ENCODE results near the gene EPB42. TPM values are rescaled to one million over a fixed set of nuclear protein-coding genes. Genes with fewer than 3 reads are reported as not detected.

EPB42 gene
- total RNA-seq, 1 experiment from 2014 or later: not detected

DNA sequence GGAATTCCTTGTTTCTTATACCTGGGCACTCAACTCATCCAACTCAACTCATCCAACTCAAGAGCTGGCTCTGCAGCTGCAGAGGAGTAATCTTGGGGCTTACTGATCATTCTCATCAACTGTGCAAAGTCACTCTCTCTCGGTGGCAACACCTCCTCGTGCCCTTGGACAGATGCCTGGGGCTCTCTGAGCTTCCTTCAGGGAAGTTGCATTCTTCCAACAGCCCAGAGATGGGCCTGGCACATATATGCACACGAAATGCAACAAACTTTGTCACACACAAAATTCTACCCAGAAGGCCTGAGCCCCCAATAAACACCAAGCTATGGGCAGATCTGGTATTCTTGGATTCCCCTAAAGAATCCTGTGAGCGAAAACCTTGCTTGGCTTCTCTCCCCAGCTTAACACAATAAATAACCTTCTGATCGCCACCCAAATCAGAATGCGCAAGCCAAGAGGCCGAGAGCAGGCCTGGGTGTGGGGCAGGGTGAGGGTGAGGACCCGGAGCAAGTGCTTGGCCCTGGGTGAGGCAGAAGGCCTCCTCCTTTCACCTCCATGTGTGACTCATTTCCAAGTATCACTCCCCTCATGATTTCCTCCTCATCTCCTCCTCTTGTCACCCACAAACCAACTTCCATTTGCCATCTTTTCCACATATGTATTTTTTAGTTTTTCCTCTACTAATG, 30.5 kb upstream of the EPB42 start:
- POLR2A ChIA-PET (ENCODE audit: low non-redundant PET): no interaction called here
- no peak overlapping the region for H3K27ac ChIP-seq (ENCODE audit: low read depth, low read length, poor library complexity, severe bottlenecking)

DNA sequence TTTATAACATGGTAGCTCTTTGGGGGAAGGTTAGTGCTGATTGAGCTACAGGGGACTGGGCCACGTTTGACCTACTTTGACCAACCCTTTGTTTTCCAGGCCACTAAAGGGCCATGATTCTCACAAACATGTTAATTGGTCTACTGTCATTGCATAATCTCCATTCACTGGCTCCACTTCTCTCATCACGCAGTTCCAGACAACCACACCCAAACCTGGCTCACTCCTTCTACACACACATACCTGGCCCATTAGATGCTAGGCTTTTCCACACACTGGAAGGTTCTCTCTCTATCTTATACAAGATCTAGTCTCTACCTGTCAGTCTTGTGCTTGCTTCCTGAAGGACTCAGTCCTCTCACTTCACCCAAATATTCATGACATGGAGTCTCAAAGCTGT, 30.0 kb upstream of the EPB42 start:
- Histone ChIP-seq H3K4me3 (ENCODE audit: low read depth, low read length, poor library complexity, severe bottlenecking) (no peak overlapping the region), H3K9me3 (ENCODE audit: low read depth, low read length, poor library complexity, severe bottlenecking) (no peaks in the 10 kb centered on the region), H3K36me3 (ENCODE audit: insufficient read depth, low read length, poor library complexity, severe bottlenecking) (no peaks in the 10 kb centered on the region), H3K4me1 (ENCODE audit: insufficient read depth, low read length, poor library complexity, severe bottlenecking) (peaks cover 8% of the 10 kb centered on the region), H3K27me3 (replicated peaks; ENCODE audit: insufficient read depth, low read depth, low read length, poor library complexity) (no peaks in the 10 kb centered on the region), H3K27ac (ENCODE audit: low read depth, low read length, poor library complexity, severe bottlenecking) (no peak overlapping the region)
- BruUV-seq (replicated peaks): no TSS peak
- no peak for DNase-seq (ENCODE audit: low spot score)
- ChIA-PET POLR2A (ENCODE audit: low non-redundant PET) (no interaction called here), CTCF (no interaction called here)
- intact Hi-C loops (cut with micrococcal nuclease; ENCODE audit: unreplicated experiment): no loop called here
- TF ChIP-seq EZH2 (IDR thresholded peaks at IDR 0.05; ENCODE audit: borderline replicate concordance, low read depth, low read length, poor library complexity, severe bottlenecking) (no peak), CTCF (conservative IDR thresholded peaks at IDR 0.05; ENCODE audit: low read depth, low read length) (no peak)

More for the DNA sequence above, 30.5 kb upstream of the EPB42 start:
- H3K4me1 ChIP-seq (ENCODE audit: insufficient read depth, low read length, poor library complexity, severe bottlenecking): peaks cover 8% of the 10 kb centered on the region
- H3K27me3 ChIP-seq (replicated peaks; ENCODE audit: insufficient read depth, low read depth, low read length, poor library complexity): no peaks in the 10 kb centered on the region
- TF ChIP-seq EZH2 (IDR thresholded peaks at IDR 0.05; ENCODE audit: borderline replicate concordance, low read depth, low read length, poor library complexity, severe bottlenecking): no peak
- TF ChIP-seq CTCF (conservative IDR thresholded peaks at IDR 0.05; ENCODE audit: low read depth, low read length): no peak
- no TSS peak for BruUV-seq (replicated peaks)
- intact Hi-C loops (cut with micrococcal nuclease; ENCODE audit: unreplicated experiment): no loop called here
- H3K9me3 ChIP-seq (ENCODE audit: low read depth, low read length, poor library complexity, severe bottlenecking): no peaks in the 10 kb centered on the region
- H3K36me3 ChIP-seq (ENCODE audit: insufficient read depth, low read length, poor library complexity, severe bottlenecking): no peaks in the 10 kb centered on the region
- no peak overlapping the region for H3K4me3 ChIP-seq (ENCODE audit: low read depth, low read length, poor library complexity, severe bottlenecking)
- DNase-seq (ENCODE audit: low spot score): no peak
- CTCF ChIA-PET: no interaction called here

- ChIA-PET CTCF (no interaction called here), POLR2A (ENCODE audit: low non-redundant PET) (no interaction called here)
- Histone ChIP-seq H3K4me3 (ENCODE audit: low read depth, low read length, poor library complexity, severe bottlenecking) (no peak overlapping the region), H3K9me3 (ENCODE audit: low read depth, low read length, poor library complexity, severe bottlenecking) (no peaks in the 10 kb centered on the region), H3K4me1 (ENCODE audit: insufficient read depth, low read length, poor library complexity, severe bottlenecking) (peaks cover 8% of the 10 kb centered on the region), H3K27ac (ENCODE audit: low read depth, low read length, poor library complexity, severe bottlenecking) (no peak overlapping the region), H3K36me3 (ENCODE audit: insufficient read depth, low read length, poor library complexity, severe bottlenecking) (no peaks in the 10 kb centered on the region), H3K27me3 (replicated peaks; ENCODE audit: insufficient read depth, low read depth, low read length, poor library complexity) (no peaks in the 10 kb centered on the region)
- BruUV-seq (replicated peaks): no TSS peak
- intact Hi-C loops (cut with micrococcal nuclease; ENCODE audit: unreplicated experiment): no loop called here
- TF ChIP-seq EZH2 (IDR thresholded peaks at IDR 0.05; ENCODE audit: borderline replicate concordance, low read depth, low read length, poor library complexity, severe bottlenecking): no peak
- no peak for TF ChIP-seq CTCF (conservative IDR thresholded peaks at IDR 0.05; ENCODE audit: low read depth, low read length)
- no peak for DNase-seq (ENCODE audit: low spot score)
Observed at GRCh38 chr15:43249699-43250203, 28.9 kb upstream of the EPB42 start.
